Fibroblast of skin of left quadriceps (primary cell): ENCODE data around the gene TET3.
A peak's percentile ranks its signal among the peaks of the same experiment; 100 is the strongest.

ENCODE experiments used
- DNase-seq, 2 experiments: peaks; one replicate each; pipeline ENCODE4 v3.0.0-alpha.2; 2013; ENCODE audit warnings: low read depth in 2 of 2

TET3 gene

DNA sequence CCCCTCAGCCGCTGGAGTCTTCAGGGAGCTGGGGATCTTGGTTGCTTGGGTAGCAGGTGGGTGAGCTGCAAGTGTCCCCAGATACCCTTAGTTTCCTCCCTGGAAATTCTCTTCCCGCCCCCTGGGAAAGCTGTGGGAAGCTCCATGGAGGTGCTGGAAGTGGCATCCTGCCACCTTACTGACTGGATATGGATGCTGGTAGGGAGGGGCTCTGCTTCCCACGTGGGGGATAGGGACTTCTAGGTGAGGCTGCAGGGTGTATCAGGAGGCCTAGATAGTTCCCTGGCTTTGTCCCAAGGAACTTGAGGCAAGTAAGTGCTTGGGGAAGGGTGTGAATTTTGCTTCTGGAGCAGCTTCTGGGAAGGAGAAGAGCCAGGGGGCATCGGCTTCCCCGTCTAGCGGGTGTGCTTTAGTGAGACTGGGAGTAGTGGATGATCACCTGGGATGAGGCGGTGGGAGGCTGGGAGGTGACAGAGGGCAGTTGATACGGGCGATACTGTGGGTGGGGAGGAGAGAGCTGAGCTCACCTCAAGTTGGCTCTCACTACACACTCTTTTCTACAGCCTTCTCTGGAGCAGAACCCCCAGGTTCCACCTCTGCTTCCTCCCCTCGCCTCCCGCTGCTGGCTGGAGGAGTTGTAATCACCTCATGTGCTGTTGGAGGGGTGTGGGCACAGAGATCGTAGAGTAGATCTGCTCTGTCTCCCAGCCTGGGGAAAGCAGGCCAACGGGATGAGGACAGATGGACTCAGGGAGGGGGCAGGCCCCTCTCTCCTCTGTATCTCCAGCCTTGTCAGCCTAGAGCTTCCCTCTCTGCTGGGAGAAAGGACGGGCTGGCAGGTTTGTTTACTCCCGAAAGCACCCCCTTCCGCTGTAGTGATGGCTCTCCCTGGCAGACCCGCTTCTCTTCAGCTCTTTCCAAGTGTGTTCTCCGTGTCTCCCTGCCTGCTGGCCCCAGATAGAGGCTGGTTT is 19.8 kb downstream of the TET3 start:
- DNase-seq: no peak

DNA sequence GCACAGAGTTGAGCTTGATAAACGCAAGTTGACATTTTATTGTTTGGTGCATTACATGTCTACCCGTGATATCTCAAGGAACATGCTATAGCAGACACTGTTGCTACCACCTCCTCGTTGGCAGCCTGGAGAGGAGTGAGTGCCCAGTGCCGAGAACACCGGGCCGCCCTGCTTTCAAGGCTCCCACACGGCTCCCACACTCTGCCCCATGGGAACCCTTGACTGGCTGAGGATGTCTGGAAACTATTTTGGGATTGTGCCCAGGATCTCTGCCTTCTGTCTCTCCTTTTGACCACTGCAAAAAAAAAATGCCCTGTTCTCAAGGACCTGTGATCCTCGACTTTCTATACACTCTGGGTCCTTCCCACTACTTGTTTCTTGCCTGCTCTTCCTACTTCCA is 21.1 kb downstream of the TET3 start:
- DNase-seq: no peak

DNA sequence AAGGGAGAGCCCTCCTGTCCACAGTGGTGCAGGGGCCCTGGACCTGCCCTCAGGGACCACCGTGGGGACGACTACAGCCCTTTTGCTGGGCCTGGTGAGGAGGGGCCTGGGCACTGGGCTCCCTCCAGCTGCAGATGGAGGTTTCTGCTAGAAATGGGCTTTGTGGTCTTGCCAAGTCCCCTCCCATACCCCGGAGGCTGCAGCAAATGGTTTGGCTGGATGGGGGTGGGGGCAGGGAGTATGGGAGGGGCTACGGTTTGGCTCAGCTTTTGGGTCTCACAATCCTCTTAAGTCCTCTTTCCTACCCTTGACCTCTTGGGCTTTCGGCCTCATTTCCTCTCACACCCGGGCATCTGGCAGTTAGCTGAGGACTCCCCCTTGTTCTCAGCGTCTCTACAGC is 21.7 kb downstream of the TET3 start:
- DNase-seq: no peak

DNA sequence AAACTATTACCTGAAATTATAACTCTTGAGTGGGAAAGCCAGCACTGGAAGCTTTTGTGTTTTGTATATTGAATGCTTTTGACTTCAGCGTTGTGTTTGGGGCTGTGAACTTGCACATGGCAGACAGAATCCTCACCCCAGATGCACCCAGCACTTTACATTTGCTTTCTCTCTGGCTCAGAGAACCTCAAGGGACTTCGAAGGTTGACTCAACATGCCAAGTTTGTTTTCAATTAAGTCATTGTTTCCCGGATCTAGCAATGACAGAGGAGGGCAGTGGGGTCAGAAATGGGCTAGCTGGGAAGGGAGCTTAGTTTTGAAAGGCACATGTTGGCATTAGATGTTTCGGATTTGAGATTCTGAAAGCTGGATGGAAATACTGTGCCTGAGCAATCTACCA is 22.4 kb downstream of the TET3 start:
- DNase-seq: peak in 1 of 2 experiments; percentile 17

DNA sequence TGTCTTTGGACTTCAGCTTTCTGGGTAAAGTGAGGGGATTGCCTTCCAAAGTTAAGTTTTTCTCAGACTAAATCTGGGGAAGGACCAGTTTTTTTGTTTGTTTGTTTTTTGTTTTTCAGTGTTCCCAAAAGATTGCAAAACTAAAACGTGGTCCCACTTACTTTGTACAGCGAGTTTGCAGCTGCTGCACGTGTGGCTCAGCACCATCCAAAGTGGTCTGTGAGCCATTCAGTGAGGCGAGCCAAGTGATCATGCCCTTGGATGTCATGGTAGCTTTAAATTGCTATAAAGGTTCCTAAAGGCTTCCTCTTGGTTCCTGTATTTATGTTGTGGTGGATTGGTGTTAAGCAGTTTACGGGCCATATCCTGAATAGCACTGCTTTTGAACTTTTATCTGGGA is 23.0 kb downstream of the TET3 start:
- DNase-seq: no peak

DNA sequence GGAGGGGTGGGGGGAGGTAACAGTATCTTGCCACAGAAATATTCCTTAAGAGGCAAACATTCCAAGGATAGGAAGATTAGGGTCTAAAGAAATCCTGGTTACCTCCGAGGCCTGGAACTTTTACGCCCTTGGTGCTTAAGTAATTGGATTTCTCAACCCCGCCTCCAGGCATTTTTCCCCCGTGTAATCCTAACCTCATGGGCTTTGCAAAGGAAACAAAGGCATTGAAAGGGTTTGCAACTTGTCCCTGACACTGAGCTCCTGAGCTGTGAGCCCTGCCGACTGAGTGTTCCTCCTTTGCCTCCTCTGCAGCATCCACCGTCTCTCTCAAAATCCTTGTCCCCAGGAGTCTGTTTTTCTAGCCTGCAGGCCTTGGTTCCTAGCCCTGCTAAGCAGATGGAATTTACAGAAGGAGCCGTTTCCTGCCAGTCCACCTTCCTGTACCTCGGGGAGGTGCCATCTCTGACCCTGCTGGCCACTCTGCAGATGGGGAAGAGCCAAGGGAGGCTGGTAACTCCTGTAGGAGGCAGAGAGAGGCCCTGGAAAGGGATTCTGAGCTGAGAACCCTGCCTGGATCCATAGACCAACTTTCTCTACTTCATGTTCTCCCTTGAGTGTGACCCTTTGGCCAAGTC is 24.2 kb downstream of the TET3 start:
- no peak for DNase-seq

DNA sequence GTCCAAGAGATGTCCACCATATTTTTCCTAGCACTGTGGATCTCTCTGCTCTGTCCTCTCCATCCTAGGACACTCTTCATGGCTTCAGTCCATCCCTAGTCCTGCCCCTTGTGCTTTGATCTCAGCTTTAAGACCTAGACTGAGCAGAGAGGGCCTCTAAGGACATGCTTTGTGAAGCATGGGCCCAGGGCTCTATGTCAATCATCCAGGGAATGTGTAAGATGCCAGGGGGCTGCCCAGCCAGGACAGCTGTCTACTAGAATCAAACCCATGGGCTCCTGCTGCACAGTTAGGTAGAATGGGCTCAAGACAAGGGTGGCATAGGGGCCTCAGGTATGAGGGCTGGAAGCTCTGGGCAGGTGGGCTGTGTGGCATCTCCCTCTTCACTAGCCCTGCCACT is 24.9 kb downstream of the TET3 start:
- DNase-seq: no peak

DNA sequence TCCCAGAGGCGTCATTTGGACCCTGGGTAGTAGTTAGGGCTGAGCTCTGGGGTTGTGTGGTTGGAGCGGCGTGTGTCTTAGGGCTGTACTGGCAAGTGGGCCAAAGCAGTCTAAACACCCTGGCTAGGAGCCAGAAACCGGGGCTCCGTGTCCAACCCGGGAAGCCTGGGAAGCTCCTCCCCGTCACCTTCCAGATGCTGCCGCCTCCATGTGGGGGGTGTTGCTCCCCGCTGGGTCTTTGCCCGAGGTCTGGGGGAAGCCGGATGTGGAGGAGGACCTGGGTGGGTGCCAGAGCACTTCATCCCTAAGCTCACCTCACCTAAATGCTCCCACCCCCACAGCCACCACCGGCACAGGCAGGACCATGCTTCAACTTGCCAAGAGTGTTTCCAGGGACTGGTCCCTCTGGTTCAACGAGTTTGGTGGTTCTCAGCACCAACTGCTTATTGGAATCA is 25.4 kb downstream of the TET3 start:
- no peak for DNase-seq

DNA sequence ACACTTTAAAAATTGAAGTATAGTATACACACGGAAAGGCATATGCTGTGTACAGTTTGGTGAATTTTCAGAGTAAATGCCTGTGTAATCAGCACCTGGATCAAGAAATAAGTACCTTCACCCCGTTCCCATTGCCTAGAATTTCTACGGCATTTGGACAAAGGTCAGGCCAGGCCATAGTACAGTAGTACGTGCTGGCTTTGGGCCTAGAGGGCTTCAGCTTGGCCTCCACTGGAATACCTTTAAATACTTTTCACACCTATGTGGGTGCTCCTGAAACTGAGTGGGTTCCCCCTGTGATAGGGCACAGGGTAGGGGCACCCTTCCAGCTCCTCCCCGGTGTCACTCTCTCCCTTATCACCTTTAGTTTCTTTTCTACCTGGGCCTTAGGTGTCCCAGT is 26.5 kb downstream of the TET3 start:
- no peak for DNase-seq

DNA sequence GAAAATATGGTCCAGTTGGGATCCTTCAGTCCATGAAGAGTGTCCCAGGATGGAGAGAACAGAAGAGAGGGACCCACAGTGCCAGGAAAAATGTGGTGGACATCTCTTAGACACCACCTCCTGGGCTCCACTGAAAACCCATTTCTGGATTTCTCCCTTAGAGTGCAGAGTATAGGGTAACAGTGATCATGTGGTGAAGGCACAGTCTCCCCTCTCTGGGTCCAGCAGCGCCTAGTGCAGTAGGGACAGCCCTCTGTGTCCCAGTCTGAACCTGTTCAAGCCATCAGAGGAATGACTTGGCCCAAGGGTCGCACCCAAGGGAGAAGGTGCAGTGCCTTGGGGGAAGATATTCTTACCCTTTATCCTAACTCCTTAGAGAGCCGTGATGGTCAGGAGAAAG is 30.1 kb downstream of the TET3 start:
- DNase-seq: no peak

DNA sequence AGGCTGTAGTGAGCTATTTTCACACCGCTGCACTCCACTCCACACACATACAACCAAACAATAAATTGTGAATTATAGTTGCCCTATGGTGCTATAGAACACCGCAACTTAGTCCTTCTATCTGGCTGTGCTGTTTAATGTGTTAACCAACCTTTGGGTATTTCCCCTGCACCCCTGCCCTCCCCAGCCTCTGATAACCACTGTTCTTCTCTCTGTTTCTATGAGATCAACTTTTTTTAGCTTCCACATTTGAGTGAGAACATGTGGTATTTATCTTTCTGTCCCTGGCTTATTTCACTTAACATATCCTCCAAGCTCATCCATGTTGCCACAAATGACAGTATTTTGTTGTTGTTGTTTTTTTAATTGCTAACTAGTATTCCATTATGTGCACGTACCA is 32.5 kb downstream of the TET3 start:
- DNase-seq: no peak

DNA sequence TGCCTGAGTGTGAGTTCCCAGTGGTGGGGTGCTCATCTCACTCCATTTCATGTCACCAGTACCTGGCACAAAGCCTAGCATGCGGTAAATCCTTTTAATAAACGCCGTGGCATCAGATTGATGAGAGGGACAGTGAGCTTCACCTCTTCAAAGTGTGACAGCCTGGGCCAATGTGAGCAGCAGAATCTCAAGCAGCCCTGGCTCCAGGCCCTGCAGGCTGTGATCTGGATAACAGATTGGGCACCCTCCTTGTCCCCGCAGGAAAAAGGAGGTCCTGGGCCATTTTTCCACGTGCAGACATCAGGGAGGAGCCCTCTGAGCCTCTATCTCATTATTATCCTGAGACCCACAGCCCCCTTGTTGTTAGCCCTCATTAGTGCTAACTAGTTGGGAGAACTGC is 34.8 kb downstream of the TET3 start:
- no peak for DNase-seq

DNA sequence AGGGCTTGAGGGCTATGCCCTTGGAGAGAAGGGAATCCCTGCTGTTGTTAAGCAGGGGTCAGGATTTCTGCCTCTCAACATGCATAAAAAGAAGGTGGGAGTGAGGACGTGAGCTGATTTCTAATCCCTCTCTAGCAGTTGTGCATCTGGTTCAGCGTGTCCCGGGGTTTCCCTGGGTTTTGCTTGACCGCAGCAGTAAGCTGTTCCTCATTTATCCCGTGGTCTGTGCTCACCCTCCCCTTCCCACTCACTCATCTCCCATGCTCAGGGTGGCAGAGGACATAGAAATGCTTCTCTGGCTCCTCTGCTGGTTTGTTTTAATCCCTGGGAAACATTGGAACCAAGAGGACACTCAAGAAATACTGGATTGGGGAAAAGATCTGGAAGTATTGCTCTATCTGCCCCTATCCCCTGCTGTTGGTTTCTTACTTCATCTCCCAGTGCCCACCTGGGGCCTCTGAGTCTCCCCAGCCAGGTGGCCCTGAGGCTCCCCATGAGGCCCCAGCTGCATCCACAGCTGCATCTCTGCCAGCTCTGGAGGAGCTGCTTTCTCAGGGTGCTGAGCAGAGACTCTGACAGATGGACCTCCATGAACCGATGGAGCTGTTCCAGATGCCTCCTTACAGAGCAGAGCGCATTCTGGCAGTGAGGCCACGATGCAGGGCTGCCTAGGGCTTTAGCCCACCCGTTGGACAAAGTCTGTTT is 36.1 kb downstream of the TET3 start:
- DNase-seq: no peak

DNA sequence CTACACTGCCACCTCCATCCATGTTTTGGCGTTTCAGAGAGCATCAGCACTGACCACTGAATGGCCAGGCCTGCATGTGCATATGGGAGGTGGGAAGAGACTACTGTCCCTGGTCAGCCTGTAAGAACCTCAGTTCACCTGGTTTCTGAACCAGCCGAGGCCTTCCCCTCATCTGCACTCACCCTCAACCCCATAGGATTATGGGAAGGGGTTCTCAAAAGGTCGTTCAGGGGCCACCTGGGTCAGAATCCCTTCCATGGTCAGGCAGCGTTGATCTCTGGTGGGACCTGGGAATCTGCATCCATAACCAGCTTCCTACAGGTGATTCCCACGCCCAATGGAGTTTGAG is 36.7 kb downstream of the TET3 start:
- DNase-seq: no peak

DNA sequence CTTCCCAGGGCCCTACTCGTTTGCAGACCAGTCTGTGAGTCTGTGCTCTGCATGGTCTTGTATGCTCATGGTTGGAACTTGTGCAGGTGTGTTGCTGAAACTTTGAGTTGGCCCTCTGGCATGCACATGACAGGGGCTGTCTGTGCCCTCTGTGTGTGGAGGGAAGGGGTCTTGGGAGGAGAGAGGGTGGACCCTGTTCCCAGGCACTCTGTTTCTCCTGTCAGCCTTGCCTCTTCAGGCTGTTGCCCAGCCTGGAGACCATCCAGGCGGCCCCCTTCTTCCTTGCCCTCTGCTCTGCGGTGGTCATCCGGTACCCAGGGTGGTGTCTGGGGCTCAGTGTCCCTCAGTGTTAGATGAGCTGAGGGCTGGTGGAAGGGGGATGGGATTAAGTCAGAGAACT is 39.5 kb downstream of the TET3 start:
- DNase-seq: no peak

DNA sequence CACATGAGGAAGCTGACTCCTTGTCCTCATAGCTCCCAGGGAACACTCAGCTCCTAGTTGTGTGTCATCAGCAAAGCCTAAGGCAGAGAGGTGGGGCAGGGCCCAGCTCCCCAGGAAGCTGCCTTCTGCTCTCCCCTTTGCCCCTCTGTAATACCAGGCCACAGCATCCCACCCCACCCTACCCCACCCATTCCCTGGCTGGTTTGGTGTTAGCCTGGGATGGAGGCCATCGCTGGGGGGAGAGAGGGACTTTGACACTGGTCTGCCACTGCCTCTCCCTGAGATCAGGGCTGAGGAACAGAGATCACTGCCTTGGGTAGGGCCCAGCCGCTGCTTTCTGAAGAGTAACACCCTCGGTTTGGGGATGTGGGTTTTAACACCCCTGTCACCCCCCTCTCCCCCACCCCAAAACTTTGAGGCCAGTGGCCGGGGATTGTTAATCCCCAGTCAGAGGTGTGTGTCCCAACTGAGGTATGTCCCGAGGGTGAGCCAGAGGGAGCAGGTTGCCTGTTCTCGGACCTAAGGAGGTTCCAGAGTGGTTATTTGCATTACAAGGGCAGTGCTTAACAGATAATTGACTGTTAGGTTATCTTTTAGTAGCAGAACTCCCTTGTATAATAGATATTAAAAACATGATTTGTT is 41.4 kb downstream of the TET3 start:
- DNase-seq: no peak

DNA sequence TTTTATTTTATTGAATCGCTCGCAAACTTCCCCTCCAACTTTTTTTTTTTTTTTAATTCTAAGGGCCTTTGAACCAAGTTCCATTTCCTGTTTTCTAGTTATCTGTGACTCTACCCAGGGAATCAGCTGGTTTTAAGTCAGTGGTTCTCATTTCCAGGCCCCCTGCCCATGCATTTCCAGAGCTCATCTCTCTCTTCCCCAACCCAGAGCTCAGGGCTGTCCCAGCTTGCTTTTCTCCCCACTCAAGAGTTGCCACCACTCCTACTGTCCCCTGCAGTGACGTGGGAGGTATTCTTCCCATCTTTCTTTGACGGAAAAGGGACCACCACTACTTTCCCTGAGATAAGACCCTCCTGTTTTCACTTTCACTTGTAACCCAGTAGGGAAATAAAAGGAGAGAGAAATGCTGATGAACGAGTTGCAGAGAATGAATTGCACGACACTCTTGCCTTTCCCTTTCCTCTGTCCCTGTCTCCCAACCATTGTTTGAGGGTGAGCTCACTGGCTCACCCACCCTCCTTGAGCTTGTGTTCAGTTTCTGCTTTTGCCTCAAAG is 42.1 kb downstream of the TET3 start:
- DNase-seq: no peak

DNA sequence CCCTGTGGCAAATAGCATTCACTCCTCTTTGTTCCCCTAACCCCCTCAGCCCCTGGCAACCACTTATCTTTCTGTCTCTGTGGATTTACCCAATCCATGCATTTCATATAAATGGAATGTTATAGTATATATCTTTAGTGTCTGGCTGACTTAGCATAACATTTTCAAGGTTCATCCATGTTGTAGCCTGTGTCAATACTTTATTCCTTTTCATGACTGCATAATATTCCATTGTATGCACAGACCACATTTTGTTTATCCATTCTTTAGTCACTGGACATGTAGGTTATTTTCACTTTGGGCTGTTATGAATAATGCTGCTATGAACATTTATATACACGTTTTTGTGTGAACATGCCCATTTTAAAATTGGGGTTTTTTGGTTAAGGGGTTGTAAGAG is 42.8 kb downstream of the TET3 start:
- DNase-seq: no peak

DNA sequence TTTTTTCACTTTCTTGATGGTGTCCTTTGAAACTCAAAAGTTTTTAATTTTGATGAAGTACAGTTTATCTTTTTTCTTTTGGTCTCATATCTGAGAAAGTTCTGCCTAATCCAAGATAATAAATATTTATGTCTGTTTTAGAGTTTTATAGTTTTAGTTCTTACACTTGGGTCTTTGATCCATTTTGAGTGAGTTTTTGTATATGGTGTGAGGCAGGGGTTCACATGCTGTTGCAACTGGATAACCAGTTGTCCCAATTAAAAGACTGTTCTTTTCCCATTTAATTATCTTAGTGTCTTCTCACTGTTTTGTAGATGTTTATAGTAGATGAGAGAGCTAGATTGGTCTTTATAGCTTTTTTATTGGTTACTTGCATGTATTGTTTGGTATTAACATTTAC is 43.6 kb downstream of the TET3 start:
- DNase-seq: no peak

DNA sequence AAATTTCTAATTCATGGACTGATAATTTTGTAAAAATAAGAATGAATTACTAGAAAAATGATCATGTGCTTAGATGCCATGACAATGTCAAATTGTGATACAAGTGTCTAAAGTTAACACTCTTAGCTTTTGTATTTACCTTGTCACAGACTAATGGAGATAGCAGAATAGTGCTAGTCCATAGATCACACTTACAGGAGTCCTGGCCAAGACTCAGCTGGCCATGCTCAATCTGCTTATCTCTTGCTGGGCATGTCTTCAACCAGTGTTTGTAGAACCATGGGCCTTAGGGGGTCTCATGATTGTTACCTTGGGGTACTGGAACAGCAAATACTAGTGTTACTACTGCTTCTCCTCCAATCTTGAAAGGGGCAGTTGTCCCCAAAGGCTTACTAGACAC is 44.0 kb downstream of the TET3 start:
- DNase-seq: no peak

DNA sequence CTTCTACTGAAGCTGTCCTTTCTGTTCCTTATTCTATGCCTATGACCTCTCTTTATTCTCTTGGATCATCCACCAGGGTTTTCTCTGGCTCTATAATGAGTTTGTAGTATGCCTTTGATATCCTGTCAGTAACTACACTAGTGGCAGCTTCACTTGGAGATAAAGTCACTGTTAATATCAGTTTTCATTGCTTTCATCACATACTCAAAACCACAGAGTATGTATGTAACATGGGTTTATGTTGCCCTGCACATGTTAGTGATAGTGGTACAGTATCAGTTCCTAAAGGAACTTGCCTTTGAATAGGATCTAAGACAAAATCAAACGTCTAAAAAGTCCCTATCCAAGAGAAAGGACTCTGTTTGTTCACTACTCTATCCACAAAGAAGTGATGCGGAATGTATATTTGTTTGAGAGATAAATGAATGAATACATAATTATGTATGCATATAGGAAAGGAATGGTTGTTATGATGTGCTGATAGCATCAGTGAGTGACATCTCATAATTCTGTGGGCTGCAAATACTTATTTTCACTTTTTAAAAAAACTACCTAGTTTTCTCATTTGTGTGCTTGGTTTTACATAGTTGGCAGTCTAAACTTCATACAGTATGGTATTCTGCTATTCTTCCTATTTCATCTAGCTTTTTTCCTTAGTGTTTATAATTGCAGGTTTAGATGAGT is 45.1 kb downstream of the TET3 start:
- no peak for DNase-seq
